DND-41 (cell line): Measurements from ENCODE around the gene AEBP2.
A peak's percentile ranks its signal among the peaks of the same experiment; 100 is the strongest.

Experiments
- ATAC-seq: fragments of 200-7000 bp; cut with Tn5 transposase; 3 replicates; pipeline ENCODE4 v1.9.1; 2021; ENCODE audit warnings: low read depth; ENCODE audit not compliant: insufficient read depth
- DNase-seq: peaks from one replicate; pipeline ENCODE4 v3.0.0-alpha.2; 2020
- H2AFZ ChIP-seq: 2 replicates; pipeline ENCODE4 v1.6.0; 2012; ENCODE audit warnings: low read depth, low read length
- H3K27ac ChIP-seq: 2 replicates; pipeline ENCODE4 v1.5.1; 2012; ENCODE audit warnings: low read length, inconsistent platforms
- H3K27me3 ChIP-seq: fragments of 200-600 bp; sonication (generic); 2 replicates; pipeline ENCODE4 v1.6.0; 2012; ENCODE audit warnings: low read length, mild to moderate bottlenecking, inconsistent platforms; ENCODE audit not compliant: insufficient read depth, poor library complexity
- H3K36me3 ChIP-seq: 2 replicates; pipeline ENCODE4 v1.5.1; 2012; ENCODE audit warnings: low read length, inconsistent platforms; ENCODE audit not compliant: insufficient read depth
- H3K4me1 ChIP-seq: 2 replicates; pipeline ENCODE4 v1.5.1; 2012; ENCODE audit warnings: mild to moderate bottlenecking, low read length; ENCODE audit not compliant: insufficient read depth
- H3K4me2 ChIP-seq: 2 replicates; pipeline ENCODE4 v1.6.0; 2012; ENCODE audit warnings: mild to moderate bottlenecking, moderate library complexity, low read length, inconsistent platforms; ENCODE audit not compliant: insufficient read depth
- H3K4me3 ChIP-seq, 2 experiments: fragments of 200-600 bp in 1 of 2; shearing (Covaris generic) in 1 of 2; 2 replicates each; pipeline ENCODE4 v1.5.1; 2012 to 2016; ENCODE audit warnings: inconsistent platforms in 2 of 2, low read length in 2 of 2, mild to moderate bottlenecking in 2 of 2, low read depth in 1 of 2, moderate library complexity in 1 of 2
- H3K79me2 ChIP-seq: 2 replicates; pipeline ENCODE4 v1.6.0; 2012; ENCODE audit warnings: low read length, inconsistent platforms; ENCODE audit not compliant: insufficient read depth
- H3K9ac ChIP-seq: 2 replicates; pipeline ENCODE4 v1.6.0; 2012; ENCODE audit warnings: low read depth, mild to moderate bottlenecking, inconsistent platforms, low read length, moderate library complexity
- H3K9me3 ChIP-seq: 2 replicates; pipeline ENCODE4 v1.5.1; 2012; ENCODE audit warnings: low read length, moderate library complexity, mild to moderate bottlenecking, inconsistent platforms; ENCODE audit not compliant: insufficient read depth, severe bottlenecking
- H4K20me1 ChIP-seq: 2 replicates; pipeline ENCODE4 v1.6.0; 2012; ENCODE audit warnings: low read length; ENCODE audit not compliant: insufficient read depth
- EZH2 ChIP-seq: IDR thresholded peaks from 3 replicates; pipeline ENCODE4 v1.6.1; 2012; ENCODE audit warnings: borderline replicate concordance, low read depth, mild to moderate bottlenecking, moderate library complexity, low read length, inconsistent platforms; ENCODE audit not compliant: severe bottlenecking
- TF ChIP-seq, protein P1 (sequence below): IDR thresholded peaks from 2 replicates; pipeline ENCODE4 v1.5.1; 2012; ENCODE audit warnings: borderline replicate concordance, low read length, moderate library complexity, mild to moderate bottlenecking; ENCODE audit not compliant: poor library complexity, severe bottlenecking; ENCODE audit errors: extremely low read depth

The AEBP2 gene

DNA sequence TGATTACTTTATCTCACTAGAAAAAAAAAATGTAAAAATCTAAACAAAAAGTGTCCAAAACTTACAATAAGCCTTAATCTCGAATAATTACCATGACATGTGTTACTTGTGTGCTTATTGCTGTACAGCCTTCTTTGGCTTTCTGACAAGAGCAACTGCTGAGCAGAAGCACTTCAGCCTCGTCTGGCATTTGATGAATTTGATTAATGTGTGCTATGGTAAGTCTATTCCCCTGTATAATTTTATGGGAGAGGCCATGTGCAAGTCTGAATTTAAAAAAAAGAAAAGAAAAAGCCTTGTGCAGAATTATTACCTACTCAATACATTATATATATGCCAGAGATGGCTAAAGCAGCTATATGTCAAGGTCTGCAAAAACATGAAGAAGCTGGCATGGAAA lies 113.9 kb downstream of the AEBP2 start:
- H3K4me1 ChIP-seq, result no peaks in the 10 kb centered on the region
- H3K9ac ChIP-seq, result no peak overlapping the region
- H3K27ac ChIP-seq, result no peak overlapping the region
- no peak for ATAC-seq
- no peaks in the 10 kb centered on the region for H4K20me1 ChIP-seq
- H3K27me3 ChIP-seq, result no peaks in the 10 kb centered on the region
- TF ChIP-seq, protein P1, sequence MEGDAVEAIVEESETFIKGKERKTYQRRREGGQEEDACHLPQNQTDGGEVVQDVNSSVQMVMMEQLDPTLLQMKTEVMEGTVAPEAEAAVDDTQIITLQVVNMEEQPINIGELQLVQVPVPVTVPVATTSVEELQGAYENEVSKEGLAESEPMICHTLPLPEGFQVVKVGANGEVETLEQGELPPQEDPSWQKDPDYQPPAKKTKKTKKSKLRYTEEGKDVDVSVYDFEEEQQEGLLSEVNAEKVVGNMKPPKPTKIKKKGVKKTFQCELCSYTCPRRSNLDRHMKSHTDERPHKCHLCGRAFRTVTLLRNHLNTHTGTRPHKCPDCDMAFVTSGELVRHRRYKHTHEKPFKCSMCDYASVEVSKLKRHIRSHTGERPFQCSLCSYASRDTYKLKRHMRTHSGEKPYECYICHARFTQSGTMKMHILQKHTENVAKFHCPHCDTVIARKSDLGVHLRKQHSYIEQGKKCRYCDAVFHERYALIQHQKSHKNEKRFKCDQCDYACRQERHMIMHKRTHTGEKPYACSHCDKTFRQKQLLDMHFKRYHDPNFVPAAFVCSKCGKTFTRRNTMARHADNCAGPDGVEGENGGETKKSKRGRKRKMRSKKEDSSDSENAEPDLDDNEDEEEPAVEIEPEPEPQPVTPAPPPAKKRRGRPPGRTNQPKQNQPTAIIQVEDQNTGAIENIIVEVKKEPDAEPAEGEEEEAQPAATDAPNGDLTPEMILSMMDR, result no peak
- no peak for TF ChIP-seq EZH2
- no peaks in the 10 kb centered on the region for H3K9me3 ChIP-seq
- no peaks in the 10 kb centered on the region for H3K79me2 ChIP-seq
- DNase-seq, result no peak
- H2AFZ ChIP-seq, result no peak overlapping the region
- H3K36me3 ChIP-seq, result no peaks in the 10 kb centered on the region
- H3K4me3 ChIP-seq, result no peak overlapping the region
- no peak overlapping the region for H3K4me2 ChIP-seq

DNA sequence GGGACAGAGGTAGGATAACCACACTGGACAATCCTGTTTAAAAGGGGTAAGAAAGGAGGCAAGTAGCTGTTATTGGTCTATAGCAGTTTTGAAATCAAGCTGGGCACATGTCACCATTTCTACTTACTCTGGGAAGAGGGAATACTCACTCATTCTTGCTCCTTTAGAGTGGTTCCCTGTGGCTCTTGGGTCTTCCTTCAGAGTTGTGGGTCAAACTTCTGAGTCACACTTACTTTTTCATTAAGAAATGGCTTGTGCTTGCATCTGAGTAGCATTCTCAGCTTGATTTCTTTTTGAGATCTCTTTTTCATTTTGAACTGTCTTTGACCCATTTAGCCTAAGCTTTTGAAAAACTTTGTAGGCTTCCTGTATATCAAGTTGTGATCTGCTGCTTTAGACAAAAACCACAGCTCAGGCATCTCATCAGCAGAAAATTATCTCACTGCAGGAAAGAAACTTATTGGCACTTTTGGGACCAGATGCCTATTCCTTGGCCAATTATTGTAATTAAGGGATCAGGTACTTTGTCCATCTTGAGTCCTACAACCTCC lies 122.2 kb downstream of the AEBP2 start:
- Histone ChIP-seq H3K9me3 (no peaks in the 10 kb centered on the region), H2AFZ (no peak overlapping the region), H3K9ac (no peak overlapping the region), H4K20me1 (no peaks in the 10 kb centered on the region), H3K27me3 (no peaks in the 10 kb centered on the region), H3K36me3 (no peaks in the 10 kb centered on the region), H3K4me2 (no peak overlapping the region), H3K4me3 (no peak overlapping the region), H3K4me1 (no peaks in the 10 kb centered on the region), H3K79me2 (no peaks in the 10 kb centered on the region), H3K27ac (no peak overlapping the region)
- TF ChIP-seq EZH2, result no peak
- TF ChIP-seq, protein P1, result no peak
- ATAC-seq (peak; percentile 44; the same call in 1 of the 3 replicates), DNase-seq (no peak)
